ENCODE results near the gene ENPP6.
"Not testable (repeated sequence)": the region's sequence is repeated elsewhere in the genome, so short reads cannot be mapped to it uniquely, and the experiment has no call there.

The ENPP6 gene

DNA sequence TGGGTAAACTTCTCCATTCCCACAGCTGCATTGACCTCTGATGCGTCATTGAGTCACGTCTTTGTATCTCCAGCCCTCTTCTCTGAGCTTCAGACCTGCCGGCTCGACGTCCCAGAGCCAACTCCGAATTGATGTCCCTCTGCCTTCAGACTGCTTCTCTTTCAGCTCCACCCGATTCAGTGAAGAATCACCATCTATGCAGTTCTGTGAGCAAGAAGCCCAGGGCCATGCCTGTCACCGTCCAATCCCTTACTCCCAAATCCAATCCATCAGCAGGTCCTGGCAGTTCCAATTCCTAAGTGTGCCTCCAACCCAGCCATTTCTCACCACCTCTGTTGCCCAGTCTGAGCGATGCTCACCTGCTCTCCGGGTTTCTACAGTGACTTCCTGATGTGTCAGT lies 70.7 kb downstream of the ENPP6 start:
- DNase-seq = no peak

DNA sequence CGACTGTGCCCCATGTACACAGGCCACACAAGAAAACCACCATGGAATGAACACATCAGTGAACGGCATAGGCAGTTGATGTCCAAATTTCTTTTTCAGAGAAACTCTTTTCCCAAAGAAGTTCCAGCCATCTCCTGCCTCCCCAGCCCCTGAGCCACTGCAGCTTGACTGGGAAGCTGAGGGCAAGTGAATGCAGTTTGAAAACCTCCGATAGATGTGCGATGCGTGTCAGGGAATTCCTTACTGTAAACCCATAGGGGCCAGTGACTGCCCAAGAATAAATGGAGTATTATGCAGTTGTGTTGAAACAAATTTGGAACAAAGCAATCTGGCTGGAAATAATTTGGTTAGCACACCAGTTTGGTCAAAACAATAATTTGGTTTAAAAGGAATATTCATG lies 72.1 kb downstream of the ENPP6 start:
- no peak for DNase-seq

DNA sequence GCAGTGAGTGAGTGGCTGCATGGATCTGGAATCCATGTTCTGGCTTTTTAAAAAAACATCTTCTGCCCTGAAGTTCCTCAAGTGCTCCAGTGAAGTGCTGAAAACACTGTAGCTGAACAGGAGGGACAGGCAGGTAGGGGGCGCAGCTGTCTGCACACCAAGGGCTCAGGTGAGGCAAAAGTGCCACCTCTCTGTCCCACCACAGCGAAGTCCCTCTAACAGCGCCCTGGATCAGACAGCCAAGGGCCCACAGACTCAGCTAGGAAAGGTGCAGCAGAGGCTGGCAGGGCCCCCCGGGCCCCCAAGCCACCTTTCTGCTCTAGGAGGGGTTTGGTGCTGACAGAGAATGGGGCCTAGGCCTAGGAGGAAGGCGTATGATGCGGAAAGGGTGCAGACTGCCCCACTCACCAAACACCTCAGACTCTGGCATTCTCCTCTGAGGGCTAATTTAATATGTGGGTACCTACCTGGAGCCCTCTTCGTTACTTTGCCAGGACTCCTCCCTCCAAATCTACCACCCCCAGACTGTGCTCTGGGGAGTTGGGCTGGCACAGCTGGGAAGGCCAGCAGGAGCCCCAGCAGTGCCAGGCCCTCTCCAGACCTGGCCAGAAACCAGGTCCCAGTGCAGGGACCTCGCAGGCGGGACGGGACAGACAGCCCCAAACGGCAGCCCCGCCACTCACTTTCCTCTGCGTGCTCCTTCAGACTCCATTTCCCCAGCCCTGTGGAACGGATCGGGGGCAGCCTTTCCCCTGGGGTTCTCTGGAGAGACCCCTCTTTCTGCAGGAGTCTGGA lies 73.7 kb downstream of the ENPP6 start:
- no peak for DNase-seq

DNA sequence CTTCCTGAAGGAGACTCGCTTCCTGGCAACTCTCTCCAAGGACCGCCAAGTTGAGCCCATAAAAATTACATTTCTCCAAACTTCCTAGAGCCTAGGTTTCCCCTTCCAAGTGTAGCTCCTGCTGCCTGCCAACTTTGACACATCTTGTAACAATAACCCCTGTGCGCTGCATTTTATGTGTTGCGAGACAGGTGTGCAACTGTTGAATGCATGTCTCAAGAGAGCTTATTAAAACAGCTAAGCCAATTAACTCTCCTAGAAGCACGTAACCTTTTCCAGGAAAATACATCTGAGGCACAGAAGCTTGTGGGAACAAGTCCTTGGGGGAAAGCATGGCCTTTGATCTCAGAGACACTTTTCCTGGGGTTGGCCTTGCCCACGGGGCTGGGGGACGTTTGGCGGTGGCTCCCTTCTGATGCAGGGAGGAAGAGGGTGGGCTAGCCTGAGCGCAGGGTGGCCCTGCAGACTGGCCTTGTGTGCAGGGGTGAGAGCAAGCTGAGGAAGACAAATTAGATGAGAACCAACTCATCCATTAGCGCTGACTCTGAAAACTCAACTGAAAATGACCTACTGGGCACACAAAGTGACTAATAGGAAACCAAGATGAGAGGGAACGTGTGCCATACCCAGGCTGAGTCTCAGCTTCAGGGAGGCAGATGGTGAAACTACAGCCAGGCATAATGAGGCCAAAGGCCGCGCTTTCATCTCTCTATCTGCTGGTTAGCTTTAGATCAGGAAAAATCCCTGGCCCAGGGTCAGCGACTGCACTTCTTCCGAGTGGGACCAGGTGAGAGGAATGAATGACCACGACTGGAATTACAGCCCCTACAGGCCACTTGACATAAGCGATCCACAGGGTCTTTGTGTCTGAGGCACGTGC lies 75.3 kb downstream of the ENPP6 start:
- no peak for DNase-seq

DNA sequence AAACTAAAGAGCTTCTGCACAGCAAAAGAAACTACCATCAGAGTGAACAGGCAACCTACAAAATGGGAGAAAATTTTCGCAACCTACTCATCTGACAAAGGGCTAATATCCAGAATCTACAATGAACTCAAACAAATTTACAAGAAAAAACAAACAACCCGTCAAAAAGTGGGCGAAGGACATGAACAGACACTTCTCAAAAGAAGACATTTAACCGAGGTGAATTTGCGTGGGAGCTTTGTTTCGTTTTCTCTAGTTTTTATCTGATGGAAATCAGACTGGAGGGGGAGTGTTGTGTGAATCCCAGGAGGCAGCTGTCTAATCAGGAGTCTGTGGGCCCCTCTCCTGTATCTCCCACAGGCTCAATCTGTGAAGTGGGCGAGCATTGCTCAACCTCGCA lies 76.8 kb downstream of the ENPP6 start:
- DNase-seq = not testable (repeated sequence)

DNA sequence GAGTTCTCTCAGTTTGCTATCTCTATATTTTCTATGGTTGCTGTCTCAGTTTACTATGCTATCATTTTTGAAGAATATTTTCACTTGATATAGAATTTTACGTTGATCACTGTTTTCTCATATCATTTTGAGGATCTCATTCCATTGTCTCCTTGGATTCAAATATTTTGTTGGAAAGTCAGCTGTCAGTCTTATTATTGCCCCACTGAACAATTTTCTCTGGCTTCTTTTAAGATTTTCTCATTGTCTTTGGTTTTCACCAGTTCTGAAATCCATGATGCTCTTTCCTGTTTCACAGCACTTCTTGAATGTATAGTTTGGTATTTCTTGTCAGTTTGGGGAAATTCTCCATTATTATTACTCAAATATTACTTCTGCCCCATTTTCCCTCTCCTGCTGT lies 81.1 kb downstream of the ENPP6 start:
- DNase-seq = no peak

DNA sequence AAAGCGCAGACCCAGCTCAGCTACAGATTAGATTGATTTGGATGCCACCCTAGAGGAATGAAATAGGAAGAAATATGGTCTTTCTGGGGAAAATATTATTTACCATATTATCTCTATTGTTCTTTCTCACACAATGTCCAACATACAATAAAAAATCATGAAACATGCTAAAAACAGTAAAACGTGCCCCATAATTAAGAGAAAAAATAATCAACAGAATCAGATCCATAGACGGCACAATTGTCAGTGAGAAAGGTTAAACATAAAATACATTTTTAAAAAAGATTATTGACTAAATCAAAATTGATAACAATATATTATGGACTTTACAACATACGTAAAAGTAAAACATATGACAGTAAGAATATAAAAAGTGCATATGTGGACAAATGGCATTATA lies 90.9 kb downstream of the ENPP6 start:
- no peak for DNase-seq

DNA sequence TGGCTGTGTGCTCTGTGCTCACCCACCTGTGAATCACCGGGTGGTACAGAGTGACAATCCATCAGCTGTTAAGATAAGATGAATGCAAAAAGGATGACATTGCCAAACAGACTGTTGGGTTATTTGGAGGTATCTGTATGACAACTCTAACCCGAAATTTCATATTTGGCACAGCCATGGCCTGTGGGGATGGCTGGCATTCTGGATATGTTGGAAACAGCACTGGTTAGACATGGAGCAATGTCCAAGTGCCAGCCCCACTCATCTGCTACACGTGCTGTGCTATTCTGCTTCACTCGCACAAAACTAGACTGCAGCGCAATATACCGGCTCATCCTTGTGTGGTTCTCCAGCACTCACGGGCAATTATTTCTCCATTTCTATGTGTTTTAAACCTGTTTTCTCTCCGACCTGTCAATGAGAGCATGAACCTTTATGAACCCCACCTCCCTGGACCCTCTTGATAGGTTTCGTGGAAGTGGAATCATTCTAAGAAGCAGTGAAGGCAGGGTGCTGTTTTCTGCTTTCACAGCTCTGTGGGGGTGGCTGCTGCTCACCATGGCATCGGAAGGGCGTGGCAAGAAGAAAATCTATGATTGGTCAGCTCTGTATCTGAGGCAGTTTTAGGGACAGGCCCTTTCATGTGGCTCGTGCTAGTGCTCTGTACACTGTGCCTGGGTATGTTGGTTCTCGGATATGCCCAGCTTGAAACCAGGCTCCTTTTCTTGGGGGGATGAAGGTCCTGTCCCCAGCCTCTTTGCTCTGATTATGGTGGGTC lies 94.9 kb downstream of the ENPP6 start:
- no peak for DNase-seq

DNA sequence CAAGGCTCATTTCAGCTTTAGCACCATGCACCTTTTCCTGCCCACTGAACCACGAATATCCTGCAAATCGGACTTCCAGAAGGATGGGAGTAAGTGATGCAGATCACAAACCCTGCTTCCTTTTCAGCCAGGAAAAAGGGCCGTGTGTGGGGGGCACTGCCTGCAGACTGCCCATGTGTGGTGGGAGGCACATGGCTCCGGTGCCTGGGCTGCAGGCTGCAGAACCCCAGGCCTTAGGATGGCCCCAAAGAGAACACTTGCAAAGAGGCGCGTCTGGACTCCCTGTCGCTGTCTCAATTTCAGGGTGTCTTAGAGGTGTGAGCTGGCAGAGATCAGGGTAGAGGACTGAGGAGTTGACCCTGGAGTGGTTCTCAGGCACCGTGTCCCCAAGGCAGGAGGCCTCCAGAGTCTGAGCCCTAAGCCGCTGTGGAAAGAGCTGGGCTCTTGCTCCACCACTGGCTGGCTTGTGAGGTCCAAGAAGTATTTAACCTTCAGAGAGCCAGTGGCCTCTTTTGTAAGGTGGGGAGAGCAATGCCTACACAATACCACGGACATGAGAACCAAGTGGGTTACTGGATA lies 97.0 kb downstream of the ENPP6 start:
- no peak for DNase-seq

DNA sequence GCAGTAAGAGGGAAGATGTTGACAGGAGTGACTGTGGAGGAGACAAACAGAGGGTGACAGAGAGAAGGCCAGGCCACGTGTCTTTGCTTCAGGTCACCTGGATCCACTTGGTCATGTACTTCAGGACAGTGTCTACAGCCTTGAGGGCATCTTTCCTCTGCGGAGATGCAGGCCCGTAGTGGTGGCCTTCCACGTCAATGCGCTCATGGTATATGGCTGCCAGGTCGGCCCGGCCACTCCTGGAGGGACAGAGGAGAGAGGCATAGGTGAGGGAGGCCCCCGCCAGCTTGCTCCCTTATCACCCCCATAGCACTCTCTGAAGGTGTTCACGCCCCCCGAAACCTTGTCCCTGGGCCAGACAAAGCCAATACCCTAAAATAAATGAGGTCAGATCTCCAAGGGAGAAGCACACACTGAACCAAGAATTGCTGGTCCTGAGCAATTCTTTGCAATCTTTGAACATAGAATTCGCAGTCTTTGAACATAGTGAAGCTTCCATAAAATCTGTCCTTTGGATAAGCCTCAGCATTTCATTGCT lies 99.9 kb downstream of the ENPP6 start:
- no peak for DNase-seq

DNA sequence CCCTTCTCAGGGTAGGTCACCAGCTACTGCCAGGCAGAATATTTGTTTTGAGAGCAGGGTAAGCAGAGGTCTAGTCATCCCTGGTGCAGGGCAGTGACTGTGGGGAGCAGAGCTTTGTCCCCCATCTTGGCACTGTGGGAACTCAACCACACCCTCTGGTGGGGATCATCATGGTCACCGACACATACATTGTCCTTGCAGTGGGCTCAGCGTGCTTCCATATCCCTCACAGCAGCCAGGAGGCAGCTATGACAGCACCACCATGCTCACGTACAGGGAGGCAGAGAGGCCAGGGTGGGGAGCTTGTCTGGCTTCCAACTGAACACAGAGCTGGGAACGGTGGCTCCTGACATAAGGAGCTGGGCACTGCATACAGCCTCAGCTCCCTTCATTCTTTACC lies 102.3 kb downstream of the ENPP6 start:
- no peak for DNase-seq

DNA sequence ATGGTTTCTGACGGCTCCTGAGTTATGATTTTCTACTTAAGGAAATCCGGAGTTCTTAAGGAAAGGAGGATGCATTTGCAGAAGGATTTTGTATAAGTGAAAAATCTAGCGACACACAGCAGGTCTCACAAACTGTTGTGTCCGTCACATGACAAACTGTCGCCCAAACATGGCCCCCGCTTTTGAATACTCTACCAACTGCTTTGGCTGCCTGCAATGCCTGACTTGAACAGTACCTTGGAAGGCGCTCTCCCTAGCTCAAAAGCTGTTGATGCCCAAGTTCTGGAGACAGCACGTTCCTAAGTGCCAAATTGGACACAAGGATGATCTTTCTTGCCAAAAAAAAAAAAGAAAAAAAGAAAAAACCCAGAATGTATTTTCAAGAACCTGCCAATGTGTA lies 103.2 kb downstream of the ENPP6 start:
- no peak for DNase-seq

DNA sequence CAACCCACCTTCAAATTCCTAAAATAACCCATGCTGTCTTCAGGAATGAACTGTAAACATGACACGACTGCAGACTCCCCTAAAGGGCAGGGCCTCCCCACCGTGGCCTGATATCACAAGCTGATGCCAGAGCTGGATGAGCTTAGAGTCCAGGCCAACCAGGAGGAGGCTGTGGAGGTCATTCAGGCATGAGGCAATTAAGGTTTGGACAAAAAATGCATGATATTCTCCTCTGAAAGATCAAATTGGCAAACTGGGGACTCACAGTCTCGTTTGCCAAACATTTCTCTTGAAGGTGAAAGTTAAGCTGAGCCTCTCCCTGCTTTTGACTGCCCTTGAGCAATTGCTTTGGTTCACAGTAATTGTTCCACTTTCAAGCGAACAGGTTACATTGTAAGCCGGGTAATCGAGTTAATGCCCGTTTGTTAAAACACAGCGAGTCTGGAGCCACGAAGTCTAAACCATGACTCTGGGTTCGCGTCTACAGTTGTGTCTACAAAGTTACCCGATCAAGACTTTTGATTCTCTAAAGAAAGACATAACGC lies 105.6 kb downstream of the ENPP6 start:
- DNase-seq = no peak

DNA sequence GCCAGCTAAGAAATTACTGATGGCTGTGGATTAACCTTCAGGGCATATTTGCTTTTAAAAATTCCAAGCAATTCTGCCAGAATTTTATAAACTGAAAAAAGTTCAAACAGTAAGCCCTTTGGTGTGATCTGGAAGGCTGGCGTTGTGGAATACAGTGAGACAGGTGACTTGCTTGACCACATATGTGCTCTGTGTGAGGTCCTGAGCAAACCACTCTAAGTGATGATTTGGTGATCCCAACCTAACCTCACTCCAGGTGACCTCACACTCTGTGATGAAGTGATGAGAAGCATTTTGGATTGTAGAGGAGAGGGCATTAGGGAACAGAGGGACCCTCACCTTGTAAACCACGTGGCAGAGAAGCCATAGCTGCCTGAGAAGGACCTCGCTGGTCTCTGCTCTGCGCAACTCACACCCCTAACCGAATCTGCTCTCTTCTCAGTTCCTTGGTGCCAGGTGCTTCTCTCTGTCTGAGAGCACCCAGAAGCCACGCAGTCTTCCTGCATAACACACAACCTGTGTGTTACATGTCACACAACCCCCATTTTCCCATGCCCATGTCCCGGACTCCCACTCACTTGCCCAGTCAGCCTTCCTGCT lies 106.3 kb downstream of the ENPP6 start:
- DNase-seq = no peak

DNA sequence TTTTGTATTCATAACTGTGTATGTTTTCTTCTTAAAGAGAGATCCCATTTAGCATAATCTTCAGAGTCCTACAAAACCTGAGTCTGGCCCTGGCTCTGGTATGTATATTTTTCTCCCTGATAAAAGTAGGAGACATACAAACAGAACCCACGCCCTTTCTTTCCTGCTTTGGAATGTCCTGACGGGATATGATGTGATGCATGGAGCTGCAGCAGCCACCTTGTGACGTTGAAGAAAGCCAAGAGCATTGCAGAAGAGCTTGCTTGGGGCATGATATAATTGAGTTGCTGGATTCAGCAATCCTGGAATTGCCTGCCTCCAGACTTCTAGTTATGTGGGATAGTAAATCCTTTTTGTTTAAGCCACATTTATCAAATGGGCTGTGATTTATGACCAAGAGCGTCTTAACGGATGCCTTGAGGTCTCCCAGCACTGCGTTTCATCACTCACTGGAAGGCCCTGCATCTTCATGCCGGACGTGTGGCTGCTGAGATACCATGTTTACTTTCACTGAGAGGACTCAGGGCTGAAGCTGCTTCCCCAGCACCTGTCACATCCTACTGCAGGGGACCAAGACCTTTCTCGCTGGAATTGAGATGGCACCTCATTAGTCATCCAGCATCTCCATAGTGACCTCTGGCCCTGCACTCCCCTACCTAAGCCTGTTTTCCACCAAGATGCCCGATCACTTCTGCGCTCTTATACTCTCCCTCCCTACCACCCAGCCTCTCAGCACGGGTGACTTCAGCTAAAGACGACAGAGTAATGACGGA lies 107.0 kb downstream of the ENPP6 start:
- DNase-seq = no peak

DNA sequence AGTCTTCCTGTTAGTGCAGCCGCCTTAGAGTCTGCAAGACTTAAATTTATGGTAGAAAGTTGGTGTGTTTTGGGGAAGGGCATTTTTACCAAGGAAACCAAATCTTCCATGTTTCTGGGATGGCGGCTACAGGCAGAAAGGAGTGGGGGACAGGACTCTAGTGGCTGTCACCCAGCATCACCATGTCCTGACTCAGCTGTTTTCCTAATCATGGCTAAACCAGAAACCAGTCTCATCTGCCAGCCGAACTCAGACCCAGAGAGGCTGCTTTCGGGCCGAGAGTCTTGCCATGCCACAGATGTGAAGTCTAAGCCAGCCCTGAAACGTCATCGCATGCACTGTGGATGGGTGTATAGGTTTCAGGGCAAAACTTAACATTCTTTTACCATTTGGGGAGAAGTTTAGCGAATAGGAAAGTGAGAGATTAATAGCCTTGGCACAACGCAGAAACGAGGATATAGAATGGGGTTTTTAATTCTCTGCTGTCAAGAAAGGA lies 109.6 kb downstream of the ENPP6 start:
- no peak for DNase-seq

DNA sequence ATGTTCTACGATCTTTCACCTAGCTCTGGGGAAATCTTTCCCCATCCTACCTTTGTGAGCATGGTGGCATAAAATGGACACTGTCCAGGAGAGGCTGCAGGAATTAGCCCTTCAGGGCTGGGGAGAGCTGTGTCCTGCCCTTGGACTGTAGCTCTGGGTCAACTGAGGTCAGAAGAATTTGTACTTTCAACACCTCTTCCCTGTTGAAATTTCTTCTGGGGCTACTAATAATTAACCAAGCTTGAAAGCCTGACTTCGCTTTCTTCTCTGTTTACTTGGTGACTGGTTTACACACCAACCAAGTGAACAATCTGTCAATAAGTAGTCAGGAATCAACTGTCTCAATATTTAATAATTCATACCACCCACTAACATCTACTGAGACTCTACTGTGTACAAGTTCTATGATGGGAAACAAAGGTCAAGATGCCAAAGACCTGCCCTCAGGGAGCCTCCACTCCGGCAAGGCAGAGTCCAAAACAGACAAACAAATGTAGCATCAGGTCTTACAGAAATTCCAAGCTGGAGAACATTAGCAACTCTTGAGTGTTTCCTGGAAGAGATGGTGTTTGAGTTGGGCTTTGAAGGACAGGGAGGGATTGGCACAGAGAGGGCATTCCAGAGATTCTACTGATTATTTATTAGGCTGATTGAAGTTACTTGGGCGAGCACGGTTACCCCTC lies 113.1 kb downstream of the ENPP6 start:
- no peak for DNase-seq

DNA sequence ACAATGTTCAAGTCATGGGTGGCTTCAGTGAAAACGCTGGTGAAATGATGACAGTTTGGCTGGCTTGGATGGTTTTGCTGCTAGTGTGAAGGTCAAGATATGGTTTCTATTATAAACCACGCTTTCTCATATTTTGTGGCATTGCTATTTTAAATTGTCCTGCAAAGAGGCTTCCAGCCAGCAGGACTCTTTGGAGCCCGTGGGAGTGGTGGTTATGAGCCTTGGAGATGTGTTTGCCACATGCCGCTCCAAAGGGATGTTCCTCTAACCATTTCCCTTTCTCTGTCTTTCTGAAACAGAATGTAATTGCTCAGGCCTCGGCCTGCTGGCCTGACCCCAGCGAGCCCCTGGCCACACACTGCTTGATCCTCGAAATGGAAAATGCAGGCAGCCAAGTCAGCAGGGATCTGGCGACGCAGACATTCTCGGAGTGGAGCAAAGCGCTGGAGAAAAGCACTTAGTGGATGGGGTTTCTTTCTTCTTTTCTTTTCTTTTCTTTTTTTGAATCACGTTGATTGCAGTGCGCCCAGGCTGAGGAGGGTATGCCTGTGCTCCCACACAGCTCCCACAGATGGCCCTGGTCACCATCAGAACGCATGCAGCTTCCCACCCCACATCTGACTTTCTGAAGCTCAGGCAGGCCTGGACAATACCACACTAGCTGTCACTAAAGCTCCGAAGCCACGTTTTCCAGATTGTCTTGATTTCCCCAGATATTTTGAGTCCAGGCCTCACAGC lies 114.0 kb downstream of the ENPP6 start:
- DNase-seq = peak; percentile 71

DNA sequence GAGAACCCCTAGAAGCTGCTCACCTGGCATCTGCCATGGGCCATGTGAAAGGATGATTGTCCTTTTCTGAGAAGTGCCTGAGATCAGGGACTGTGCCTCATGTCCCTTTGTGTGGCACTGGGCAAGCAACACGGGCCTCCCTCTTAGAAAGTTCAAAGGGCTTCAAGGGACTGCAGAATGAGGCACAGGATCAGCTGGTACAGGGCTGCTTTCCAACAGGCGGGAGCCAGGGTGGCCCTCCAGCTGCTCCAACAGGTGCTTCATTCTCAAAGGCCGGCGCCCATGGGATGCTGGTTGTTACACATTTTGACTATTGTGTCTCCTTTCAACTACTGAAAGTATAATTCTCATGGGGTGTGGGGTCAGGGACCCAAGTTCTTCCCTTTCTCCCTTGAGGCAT lies 114.7 kb downstream of the ENPP6 start:
- DNase-seq = no peak

DNA sequence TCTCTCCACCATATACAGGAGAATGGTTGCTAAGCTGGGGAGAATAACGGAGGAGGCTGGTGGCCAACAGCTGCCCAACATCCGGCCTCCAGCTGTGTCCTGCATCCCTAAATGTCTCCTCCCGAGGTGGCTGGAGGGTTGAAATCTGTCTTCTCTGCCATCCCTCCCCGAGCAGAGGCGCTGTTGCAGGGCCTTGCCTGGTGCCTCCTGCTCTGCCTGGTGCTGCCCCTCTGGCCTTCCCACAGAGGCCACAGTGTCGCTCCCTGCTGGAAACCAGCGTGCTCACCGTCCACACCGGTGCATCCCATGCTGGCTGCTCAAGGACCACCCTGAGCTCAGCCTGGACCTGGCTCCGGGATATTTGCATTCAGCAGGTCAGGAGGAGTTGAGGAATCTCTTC lies 115.2 kb downstream of the ENPP6 start:
- no peak for DNase-seq
